Epithelial cell of proximal tubule (primary cell): Measurements from ENCODE around the gene COL4A1. TPM values are rescaled to one million over a fixed set of nuclear protein-coding genes. Genes with fewer than 3 reads are reported as not detected.

ENCODE experiments used
- DNase-seq: peaks from one replicate; pipeline ENCODE4 v3.0.0-alpha.2; 2011; ENCODE audit warnings: low read depth
- H3K4me3 ChIP-seq: 2 replicates; pipeline ENCODE4 v1.5.1; 2011; ENCODE audit warnings: low read depth, mild to moderate bottlenecking, low read length
- total RNA-seq: library from RNA; depleted of rRNA; stranded (reverse); fragments of >200 nt; gene quantifications from 2 replicates; pipeline ENCODE4 v1.2.3, GENCODE V29; 2015
- TF ChIP-seq, protein P1 (sequence below): conservative IDR thresholded peaks from 2 replicates; pipeline ENCODE4 v1.5.1; 2012; ENCODE audit warnings: low read depth, mild to moderate bottlenecking, low read length

The COL4A1 gene
- total RNA-seq, 1 donor from 2014 or later = 547 TPM

DNA sequence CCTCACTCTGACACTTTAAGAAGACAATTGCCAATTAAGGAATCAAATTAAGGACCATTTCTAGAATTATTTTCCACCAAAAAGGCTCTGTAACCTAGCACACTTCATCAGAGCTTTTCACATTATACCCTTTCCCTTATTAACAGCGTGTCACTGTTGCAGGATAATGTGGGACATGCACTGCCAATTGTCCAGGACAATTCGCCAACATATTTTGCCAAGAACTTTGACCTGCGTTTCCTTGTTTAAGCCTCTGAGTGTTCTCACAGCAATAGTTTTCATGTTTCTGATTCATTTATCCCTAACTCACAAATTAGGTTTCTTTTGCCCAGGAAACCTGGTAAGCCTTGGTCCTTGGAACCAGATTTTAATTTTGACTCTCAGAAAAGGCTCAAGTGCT is 13.3 kb downstream of the COL4A1 start:
- DNase-seq = no peak
- TF ChIP-seq, protein P1, sequence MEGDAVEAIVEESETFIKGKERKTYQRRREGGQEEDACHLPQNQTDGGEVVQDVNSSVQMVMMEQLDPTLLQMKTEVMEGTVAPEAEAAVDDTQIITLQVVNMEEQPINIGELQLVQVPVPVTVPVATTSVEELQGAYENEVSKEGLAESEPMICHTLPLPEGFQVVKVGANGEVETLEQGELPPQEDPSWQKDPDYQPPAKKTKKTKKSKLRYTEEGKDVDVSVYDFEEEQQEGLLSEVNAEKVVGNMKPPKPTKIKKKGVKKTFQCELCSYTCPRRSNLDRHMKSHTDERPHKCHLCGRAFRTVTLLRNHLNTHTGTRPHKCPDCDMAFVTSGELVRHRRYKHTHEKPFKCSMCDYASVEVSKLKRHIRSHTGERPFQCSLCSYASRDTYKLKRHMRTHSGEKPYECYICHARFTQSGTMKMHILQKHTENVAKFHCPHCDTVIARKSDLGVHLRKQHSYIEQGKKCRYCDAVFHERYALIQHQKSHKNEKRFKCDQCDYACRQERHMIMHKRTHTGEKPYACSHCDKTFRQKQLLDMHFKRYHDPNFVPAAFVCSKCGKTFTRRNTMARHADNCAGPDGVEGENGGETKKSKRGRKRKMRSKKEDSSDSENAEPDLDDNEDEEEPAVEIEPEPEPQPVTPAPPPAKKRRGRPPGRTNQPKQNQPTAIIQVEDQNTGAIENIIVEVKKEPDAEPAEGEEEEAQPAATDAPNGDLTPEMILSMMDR = no peak
- H3K4me3 ChIP-seq = no peak overlapping the region

GRCh38 chr13:110293037-110293436 is 13.9 kb downstream of the COL4A1 start:
- no peak overlapping the region for H3K4me3 ChIP-seq
- TF ChIP-seq, protein P1 = no peak
- DNase-seq = no peak

- DNase-seq = no peak
- TF ChIP-seq, protein P1 = no peak
- no peak overlapping the region for H3K4me3 ChIP-seq
These were observed 15.7 kb downstream of the COL4A1 start for GRCh38 chr13:110291286-110291685.

DNA sequence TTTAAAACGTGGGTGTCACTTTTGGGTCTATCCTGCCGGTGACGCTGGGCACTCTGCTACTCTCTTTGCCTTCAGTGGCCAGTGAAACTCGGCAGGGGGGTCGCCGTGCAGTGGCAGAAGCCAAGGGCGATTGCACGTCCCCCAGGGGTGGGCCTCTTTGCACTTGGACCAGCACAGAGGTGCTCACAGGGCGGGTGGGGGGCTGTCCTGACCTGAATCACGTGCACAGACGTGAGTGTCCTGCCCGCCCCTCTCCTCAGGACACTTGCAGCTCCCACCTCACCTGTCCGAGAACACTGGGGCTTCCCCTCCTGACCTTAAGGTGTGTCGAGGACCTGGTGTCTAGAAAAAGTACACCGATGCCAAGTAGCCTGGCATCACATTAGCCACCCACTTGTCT is 16.1 kb downstream of the COL4A1 start:
- TF ChIP-seq, protein P1 = no peak
- no peak overlapping the region for H3K4me3 ChIP-seq
- no peak for DNase-seq

DNA sequence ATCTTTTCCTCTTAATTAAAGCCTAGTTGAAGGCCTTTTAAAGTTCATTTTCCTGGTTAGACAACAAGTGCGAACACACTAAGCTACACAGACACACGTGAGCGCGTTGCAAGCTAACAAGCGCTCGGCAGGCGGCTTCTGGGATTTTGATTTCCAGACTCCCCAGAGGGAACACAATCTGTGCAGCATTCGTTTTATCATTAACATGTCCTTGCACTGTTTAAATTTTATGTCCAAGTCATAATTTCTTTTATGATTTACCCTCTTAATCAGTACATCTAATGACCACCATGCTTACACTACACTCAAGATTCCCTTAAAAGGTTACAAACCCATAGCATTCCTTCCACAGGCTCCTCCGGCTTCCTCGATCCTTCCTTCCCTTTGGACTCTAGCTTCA is 16.8 kb downstream of the COL4A1 start:
- no peak for DNase-seq
- H3K4me3 ChIP-seq = no peak overlapping the region
- TF ChIP-seq, protein P1 = no peak

- no peak overlapping the region for H3K4me3 ChIP-seq
- DNase-seq = no peak
- TF ChIP-seq, protein P1 = no peak
These were observed 17.3 kb downstream of the COL4A1 start for GRCh38 chr13:110289661-110290060.

GRCh38 chr13:110289174-110289573 is 17.8 kb downstream of the COL4A1 start:
- no peak overlapping the region for H3K4me3 ChIP-seq
- DNase-seq = no peak
- TF ChIP-seq, protein P1 = no peak
